HG03280 (cell line): ENCODE measurements around the gene TNNI3K.

Experiments used
- ATAC-seq: cut with Tn5 transposase; IDR thresholded peaks from one replicate; pipeline ENCODE4 v1.9.1; 2021; ENCODE audit warnings: mild to moderate bottlenecking, moderate library complexity; ENCODE audit not compliant: unreplicated experiment

The TNNI3K gene

GRCh38 chr1:74375376-74375775 is 140.2 kb downstream of the TNNI3K start:
- no peak for ATAC-seq

DNA sequence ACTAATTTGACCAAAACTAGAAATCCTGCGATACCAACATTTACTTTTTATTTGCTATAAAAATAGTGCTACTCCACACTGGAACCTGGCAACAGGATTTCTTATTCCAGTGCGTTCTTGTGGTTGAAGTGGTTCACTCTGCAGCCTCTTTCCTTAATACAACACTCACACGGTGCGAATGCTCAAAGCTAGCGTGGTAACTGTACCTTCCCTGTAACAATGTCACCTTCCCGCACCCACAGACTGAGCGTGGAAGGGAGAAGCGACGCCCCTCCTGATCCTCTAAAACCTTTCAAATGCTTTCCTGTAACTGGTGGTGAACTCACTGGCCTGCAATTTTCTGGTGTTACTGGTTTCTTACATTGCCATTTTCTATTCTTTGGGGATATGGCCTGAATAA is 145.1 kb downstream of the TNNI3K start:
- no peak for ATAC-seq

DNA sequence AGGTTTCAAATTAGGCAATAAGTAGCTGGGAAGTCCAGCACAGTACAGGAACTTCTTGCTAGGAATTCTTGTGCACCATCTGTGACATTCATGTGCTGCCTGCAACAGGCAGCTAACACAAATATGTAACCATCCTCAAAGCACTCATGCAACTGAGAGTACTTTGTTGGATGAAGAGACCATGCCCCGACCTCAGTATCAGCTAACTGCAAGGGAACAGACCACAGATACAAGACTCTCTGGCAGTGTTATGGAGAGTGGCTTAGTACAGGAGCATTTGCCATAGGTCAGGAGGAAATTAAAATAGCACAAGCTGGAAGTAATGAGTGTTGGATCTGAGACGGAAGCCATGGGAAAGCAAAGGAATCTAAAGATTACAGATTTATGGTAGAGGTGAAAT is 153.7 kb downstream of the TNNI3K start:
- ATAC-seq, result no peak

- ATAC-seq, result no peak
Measured at GRCh38 chr1:74392186-74392585, 157.0 kb downstream of the TNNI3K start.

DNA sequence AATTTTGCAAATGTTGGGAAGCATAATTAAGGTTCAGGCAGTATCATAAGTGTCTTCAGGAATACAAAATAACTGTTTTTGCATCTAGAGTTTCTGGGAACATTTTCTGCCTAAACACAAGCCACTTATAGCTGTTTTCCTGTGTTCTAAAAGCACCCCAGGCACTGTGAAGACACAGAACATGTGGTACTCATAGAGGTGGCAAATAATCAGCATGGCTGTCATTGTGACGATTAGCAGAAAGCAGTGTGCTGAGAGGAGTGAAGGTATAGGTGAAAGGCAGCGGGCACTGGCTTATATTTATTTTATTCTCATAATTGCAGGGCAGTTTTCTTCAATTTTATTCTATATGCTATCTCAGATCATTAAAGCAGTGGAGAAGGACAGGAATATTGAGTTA is 157.7 kb downstream of the TNNI3K start:
- ATAC-seq, result no peak

DNA sequence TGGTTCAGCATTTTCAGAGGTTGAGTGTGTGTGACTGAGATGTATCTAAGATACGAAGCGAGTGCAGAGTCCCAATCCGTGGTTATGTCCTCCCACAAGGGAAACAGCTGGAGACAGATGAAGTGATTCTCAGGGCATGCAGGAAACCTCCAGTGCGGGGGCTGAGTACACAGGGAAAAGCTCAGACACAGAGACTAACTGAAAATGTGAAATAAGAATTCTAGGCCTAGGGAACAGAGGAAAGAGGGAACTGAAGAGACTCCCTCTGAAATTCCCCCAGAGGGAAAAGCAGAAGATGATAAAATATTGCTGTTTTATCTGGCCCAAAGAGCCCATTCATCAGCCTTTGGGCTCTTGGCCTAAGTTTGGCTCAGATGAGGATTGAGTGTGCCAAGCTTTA is 160.4 kb downstream of the TNNI3K start:
- ATAC-seq, result no peak

DNA sequence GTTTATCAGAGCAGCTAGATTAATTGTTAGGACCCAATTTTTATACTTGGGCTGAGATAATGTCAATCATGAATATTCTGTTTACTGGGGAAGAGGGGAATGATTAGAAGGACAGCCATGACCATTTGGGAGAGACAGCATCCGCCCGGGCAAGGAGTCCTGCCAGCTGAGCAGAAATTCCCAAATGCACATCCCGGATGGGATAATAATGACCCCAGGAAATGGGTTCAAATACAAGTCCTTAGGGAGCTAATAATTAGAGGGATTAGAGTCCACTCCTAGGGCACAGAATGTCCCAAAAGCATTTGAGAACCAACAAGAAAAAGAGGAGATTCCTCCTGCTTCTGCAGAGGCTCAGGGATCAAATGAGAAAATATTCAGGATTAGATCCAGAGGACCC is 161.3 kb downstream of the TNNI3K start:
- ATAC-seq, result no peak

- ATAC-seq, result no peak
Measured at GRCh38 chr1:74396933-74397332, 161.7 kb downstream of the TNNI3K start.

DNA sequence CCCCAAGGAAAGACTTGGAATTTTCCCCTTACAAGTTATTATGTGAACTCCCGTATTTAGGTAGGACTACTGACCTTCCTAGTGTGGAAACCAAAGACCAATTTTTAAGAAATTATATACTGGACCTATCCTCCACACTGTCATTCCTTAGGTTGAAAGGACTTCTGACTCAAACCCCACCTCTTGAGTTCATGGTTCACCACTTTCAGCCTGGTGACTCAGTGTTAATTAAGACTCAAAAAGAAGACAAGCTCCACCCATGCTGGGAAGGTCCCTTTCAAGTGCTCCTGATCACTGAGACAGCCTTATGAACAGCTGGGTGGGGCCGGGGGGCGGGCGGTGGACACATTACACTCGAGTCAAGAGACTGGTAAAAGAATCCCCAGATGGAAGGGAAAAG is 164.1 kb downstream of the TNNI3K start:
- peak; percentile 39 for ATAC-seq

- ATAC-seq, result no peak
Measured at GRCh38 chr1:74402873-74403272, 167.7 kb downstream of the TNNI3K start.

GRCh38 chr1:74403606-74404005 is 168.4 kb downstream of the TNNI3K start:
- no peak for ATAC-seq

DNA sequence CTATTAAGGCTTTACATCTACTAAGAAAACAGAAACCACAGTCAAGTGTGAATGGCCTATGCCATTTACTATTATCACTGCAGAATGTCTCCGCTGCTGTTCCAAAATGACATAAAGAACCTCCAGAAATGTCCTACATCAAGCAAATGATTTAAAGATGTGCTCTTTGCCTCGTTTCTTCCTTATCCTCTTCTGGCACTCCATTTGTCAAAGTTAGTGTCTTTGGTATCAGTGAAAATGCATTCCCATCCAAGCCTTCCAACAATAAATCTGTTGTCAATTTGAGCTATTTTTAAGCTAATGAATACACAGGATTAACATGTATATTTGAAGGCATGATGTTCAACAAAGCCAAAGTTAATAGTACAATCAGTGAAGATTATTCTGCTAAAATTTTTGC is 171.6 kb downstream of the TNNI3K start:
- ATAC-seq, result no peak

- no peak for ATAC-seq
Measured at GRCh38 chr1:74407902-74408301, 172.7 kb downstream of the TNNI3K start.

DNA sequence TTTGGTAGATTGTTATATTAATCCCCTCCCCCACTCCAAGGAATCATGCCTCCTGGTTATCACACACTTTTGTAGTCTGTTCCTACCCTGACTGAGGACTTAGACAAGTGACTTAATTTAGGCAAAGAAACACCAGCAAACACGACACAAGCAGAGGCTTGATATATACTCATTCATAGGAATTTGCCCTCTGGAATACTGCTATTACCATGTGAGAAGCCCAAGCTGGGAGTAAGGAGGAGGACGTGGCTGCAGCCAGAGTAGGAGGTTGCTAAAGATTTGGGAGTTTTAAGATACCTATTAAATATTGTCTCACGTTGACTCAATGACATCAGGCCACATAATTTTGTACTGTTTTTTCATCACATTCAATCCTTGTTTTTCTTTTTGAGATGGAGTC is 177.1 kb downstream of the TNNI3K start:
- no peak for ATAC-seq

GRCh38 chr1:74415935-74416334 is 180.7 kb downstream of the TNNI3K start:
- ATAC-seq, result no peak

- no peak for ATAC-seq
Measured at GRCh38 chr1:74419611-74420010, 184.4 kb downstream of the TNNI3K start.

GRCh38 chr1:74420467-74420866 is 185.3 kb downstream of the TNNI3K start:
- ATAC-seq, result no peak

GRCh38 chr1:74422421-74423292 is 187.5 kb downstream of the TNNI3K start:
- no peak for ATAC-seq

DNA sequence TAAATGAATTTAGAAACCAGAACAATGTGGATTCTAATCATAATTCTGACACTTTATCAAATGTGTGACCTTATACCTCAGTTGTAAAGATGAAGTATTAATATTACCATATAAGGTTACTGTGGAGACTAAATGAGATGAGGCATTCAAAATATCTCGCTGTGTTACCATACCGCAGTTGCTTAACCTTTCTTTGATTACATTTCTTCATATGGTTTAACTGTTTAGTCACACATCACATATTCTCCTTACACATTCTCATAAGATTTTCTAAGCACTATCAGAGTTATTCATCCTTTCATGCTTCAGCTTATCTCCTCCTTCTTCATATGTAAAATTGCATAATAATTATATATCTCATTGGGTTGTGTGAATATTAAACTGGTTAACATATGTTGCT is 188.3 kb downstream of the TNNI3K start:
- no peak for ATAC-seq

- ATAC-seq, result no peak
Measured at GRCh38 chr1:74425676-74426075, 190.5 kb downstream of the TNNI3K start.

DNA sequence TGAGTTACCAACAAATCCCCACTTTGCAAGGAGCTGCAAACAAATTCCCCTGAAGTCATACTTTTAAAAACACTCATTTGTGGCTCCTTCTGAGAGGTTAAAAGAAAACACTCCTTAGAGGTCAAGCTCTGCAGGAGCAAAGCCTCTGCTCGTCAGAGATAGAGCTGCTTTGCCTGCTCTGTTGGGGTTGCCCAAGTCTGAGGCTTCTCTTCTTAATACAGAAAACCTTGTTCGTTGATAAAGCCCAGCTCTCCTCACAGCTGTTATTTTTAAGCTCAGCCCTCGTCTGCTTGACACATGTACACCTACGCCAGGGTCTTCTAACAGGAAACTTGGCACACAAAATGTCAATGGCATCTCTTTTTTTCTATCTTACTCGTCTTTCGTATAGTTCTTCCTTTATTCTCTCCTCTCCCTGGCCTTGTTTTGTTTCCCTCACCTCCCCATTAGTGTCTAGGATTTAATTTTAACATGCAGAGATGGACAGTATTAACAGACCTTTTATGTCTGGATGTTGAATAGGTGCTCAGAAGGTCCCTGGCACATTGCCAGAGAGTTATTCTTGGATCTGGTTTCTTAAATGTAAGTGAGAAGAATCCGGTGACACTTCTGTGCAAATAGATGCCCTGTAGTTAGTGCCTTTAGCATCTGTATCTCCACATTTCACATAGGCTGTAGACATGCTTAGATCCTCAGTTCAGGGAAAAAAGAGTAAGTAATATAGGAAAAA is 191.2 kb downstream of the TNNI3K start:
- no peak for ATAC-seq

DNA sequence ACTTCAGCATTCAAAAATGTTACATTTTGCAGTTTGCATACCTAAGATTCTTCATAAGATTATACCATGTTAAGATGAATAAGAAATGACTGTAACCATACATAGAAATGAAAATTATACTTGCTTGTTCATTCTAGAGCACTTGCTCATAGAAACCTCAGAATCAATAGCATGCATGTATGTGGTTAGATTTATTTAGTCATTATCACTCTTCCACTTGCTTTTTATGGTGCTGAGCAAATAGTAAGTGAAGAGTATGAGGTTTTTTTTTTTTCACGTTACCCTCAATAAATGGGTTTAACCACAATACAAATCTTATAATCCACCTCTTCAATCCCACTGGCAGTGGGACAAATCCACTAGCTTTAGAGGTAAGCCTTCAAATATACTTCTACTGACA is 192.5 kb downstream of the TNNI3K start:
- no peak for ATAC-seq
